Measurements from ENCODE around the gene ECE1. TPM values are rescaled to one million over a fixed set of nuclear protein-coding genes. Genes with fewer than 3 reads are reported as not detected.
A peak's percentile ranks its signal among the peaks of the same experiment; 100 is the strongest.

The ECE1 gene
- total and polyA plus RNA-seq, 2 of the 4 experiments (the other 2 are of a cell fraction) = 61.8 to 124 TPM

DNA sequence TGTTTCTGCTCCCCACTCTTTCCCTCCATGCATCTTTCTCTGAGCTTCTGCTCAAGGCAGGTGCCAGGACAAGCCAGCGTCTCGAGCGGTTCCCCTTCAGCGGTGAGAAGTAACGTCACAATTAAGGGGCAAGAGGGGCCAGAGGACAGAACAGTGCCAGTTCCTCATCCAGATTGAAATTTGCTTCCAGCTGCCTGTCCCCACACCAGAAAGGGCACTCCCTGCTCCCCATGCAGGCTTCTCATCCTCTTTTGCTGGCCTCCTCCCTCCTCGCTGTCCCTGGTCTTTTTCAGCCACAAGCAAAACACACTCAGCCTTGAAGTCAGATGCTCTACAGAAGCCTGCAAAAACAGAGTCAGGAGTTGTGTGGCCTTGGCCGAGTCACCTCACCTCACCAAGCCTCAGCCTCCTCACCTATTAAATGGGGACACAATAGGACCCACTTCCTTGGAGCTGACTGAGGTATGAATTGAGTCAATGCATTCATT lies 35.0 kb upstream of the ECE1 start:
- DNase-seq = no peak

More for the DNA sequence above, 35.0 kb upstream of the ECE1 start:
- no peaks in the 10 kb centered on the region for H3K27me3 ChIP-seq (ENCODE audit: control insufficient read depth, insufficient read depth, low read length)
- in situ Hi-C loops (cut with MboI; ENCODE audit: low sequenced_read_pairs) (no loop called here), dilution Hi-C loops (cut with HindIII; ENCODE audit: low sequenced_read_pairs, unreplicated experiment) (no loop called here), intact Hi-C loops (cut with micrococcal nuclease) (no loop called here)
- H3K9me1 ChIP-seq (ENCODE audit: insufficient read depth, low read length) = peaks cover 41% of the 10 kb centered on the region
- 80% methylated on average over 1 of the region's 7 CpGs; no CpG with 5 or more reads in 1 of the 2 experiments for WGBS, 2 experiments (ENCODE audit: extremely low coverage in 2 of 2, insufficient read length in 1 of 2)
- peak overlapping the region; percentile 100 for H3K4ac ChIP-seq (ENCODE audit: low read depth, low read length)
- H4K20me1 ChIP-seq (ENCODE audit: insufficient read depth, low read length) = 0 out of 2 replicates have a peak, but pooled peaks cover 7% of the 10 kb centered on the region
- peak overlapping the region; percentile 55 for H3K4me2 ChIP-seq (ENCODE audit: low read depth, low read length)
- peak overlapping the region; percentile 100 for H2BK5ac ChIP-seq (ENCODE audit: low read depth, low read length, poor library complexity, severe bottlenecking)
- TF ChIP-seq CHD1 (IDR thresholded peaks at IDR 0.05; ENCODE audit: low read depth, low read length) = no peak
- no peak for TF ChIP-seq SMC3 (IDR thresholded peaks at IDR 0.05; ENCODE audit: low read depth, low read length)
- no peak for TF ChIP-seq FOS (IDR thresholded peaks at IDR 0.05; ENCODE audit: low read depth, low read length)
- TF ChIP-seq RFX5 (IDR thresholded peaks at IDR 0.05; ENCODE audit: low read depth, low read length) = no peak
- TF ChIP-seq, protein P1, sequence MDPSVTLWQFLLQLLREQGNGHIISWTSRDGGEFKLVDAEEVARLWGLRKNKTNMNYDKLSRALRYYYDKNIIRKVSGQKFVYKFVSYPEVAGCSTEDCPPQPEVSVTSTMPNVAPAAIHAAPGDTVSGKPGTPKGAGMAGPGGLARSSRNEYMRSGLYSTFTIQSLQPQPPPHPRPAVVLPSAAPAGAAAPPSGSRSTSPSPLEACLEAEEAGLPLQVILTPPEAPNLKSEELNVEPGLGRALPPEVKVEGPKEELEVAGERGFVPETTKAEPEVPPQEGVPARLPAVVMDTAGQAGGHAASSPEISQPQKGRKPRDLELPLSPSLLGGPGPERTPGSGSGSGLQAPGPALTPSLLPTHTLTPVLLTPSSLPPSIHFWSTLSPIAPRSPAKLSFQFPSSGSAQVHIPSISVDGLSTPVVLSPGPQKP (IDR thresholded peaks at IDR 0.05; ENCODE audit: borderline replicate concordance, low read depth, low read length) = no peak
- no peaks in the 10 kb centered on the region for H3K9me3 ChIP-seq (ENCODE audit: control insufficient read depth, insufficient read depth, low read length)
- H4K8ac ChIP-seq (ENCODE audit: low read depth in 2 of 2, low read length in 2 of 2) = peak overlapping the region; percentile 75 to 84
- H3K9ac ChIP-seq (ENCODE audit: low read depth, low read length) = peak overlapping the region; percentile 60
- CTCF ChIA-PET = interaction anchor here (1.4 to 1.6 kb wide), 2 partner anchors 9 to 55 kb away, joined by 5 to 6 read pairs; no protein-coding TSS in a partner anchor
- peak overlapping the region; percentile 86 for H2AK5ac ChIP-seq (ENCODE audit: low read depth, low read length)
- H4K5ac ChIP-seq (ENCODE audit: low read depth, low read length) = peak overlapping the region; percentile 41
- peak overlapping the region; percentile 89 for H4K91ac ChIP-seq (ENCODE audit: insufficient read depth, low read depth, low read length)
- peak overlapping the region; percentile 96 for H3K23ac ChIP-seq (ENCODE audit: low read depth, low read length)
- H3K4me3 ChIP-seq (ENCODE audit: insufficient read depth, low read depth, low read length) = no peak overlapping the region
- H2AFZ ChIP-seq (replicated peaks; ENCODE audit: low read length, poor library complexity) = peak overlapping the region; percentile 19
- peak overlapping the region; percentile 88 for H2AK9ac ChIP-seq (replicated peaks; ENCODE audit: low read depth, low read length, poor library complexity)
- peak overlapping the region; percentile 95 for H2BK20ac ChIP-seq (ENCODE audit: low read depth, low read length)
- H3K14ac ChIP-seq (replicated peaks; ENCODE audit: low read depth, low read length) = peak overlapping the region; percentile 74
- POLR2A ChIA-PET (ENCODE audit: unreplicated experiment) = interaction anchor here (0.6 kb wide), 1 partner anchor 356 kb away, joined by 7 read pairs; no protein-coding TSS in a partner anchor
- H3K4me1 ChIP-seq (ENCODE audit: control insufficient read depth, insufficient read depth, low read length) = peaks cover 67% of the 10 kb centered on the region
- H3K27ac ChIP-seq (ENCODE audit: insufficient read depth, low read length) = peak overlapping the region; percentile 95
- no TSS peak for BruUV-seq (replicated peaks)
- peak overlapping the region; percentile 93 for H2BK120ac ChIP-seq (ENCODE audit: low read depth, low read length)
- peak overlapping the region; percentile 94 for H3K18ac ChIP-seq (ENCODE audit: low read depth, low read length)
- peaks cover 8% of the 10 kb centered on the region for H3K36me3 ChIP-seq (ENCODE audit: control insufficient read depth, insufficient read depth, low read length)
- no peak for ATAC-seq (ENCODE audit: low read depth)
- peaks cover 57 to 92% of the 10 kb centered on the region in 2 experiments for H3K79me1 ChIP-seq (ENCODE audit: low read depth in 1 of 2, low read length in 2 of 2)
- peak overlapping the region; percentile 85; the same call in 2 of the 3 replicates for H2BK15ac ChIP-seq (ENCODE audit: low read depth, low read length)
- H3K56ac ChIP-seq (ENCODE audit: extremely low read depth, insufficient read depth, low read length) = peak overlapping the region; percentile 73

All from IMR-90 (cell line).